ENCODE measurements around the gene TRIML2.

TRIML2 gene

GRCh38 chr4:188109157-188109755, at the start of gene TRIML2:
TRIML2 (minus strand) TSS chr4:188109603; CDS start chr4:188105368, 4,235 bp downstream.
- intact Hi-C loops (cut with DNase I): no loop called here
- no peak for DNase-seq

DNA sequence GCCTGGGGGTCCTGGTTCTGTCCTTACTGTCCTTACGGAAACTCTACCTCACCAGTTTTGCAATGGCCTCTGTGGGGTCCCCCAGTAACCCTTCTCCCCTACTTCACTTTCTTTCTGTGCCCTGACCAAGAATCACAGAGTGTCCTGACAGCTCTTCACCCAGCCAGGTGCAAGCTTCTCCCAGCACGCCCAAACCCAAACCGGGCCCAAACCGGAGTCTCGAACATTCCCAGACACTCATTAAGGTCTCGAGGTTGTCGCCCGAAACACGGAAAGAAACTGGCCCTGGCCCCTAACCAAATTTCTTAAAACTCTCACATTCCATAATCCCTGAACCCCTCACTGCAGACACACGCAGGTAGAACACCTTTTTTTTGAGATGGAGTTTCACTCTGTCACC, 48.9 kb upstream of the TRIML2 start:
- DNase-seq: no peak
- intact Hi-C loops (cut with DNase I): no loop called here

DNA sequence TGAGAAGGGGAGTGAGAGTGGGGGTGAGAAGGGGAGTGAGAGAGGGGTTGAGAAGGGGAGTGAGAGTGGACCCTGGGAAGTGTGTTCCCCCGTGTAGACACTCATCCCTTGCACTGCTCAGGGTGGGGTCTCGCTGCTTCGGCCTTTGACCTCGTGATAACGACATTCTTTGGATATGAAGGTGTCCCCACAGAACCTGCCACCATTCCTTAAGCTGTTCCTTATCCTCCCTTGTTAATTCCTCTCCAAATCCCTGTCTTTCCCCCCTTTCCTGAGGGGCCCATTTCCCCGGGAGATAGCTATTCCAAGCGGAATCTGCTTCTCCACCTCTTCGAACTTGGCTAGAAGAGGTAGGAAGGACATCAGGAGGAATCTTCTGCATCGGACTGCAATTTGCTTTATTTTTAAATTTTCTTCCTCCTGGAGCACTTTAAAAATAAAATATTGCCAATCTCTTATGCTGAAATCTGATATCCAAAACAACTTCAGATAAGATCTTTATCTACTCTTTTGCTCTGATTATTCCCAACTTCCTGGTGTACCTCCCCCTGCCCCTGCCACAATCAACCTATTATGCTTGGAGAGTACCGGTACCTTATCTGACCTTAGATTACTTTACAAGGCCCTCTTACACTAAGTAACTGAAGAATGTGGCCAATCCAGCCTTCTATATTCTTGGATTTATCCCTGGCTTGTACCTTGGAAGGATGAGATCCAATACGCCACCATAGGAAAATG, 45.4 kb upstream of the TRIML2 start:
- intact Hi-C loops (cut with DNase I): no loop called here
- no peak for DNase-seq

GRCh38 chr4:188147776-188148175, 38.4 kb upstream of the TRIML2 start:
- intact Hi-C loops (cut with DNase I): no loop called here
- no peak for DNase-seq

GRCh38 chr4:188147176-188147575, 37.8 kb upstream of the TRIML2 start:
- DNase-seq: no peak
- intact Hi-C loops (cut with DNase I): no loop called here

DNA sequence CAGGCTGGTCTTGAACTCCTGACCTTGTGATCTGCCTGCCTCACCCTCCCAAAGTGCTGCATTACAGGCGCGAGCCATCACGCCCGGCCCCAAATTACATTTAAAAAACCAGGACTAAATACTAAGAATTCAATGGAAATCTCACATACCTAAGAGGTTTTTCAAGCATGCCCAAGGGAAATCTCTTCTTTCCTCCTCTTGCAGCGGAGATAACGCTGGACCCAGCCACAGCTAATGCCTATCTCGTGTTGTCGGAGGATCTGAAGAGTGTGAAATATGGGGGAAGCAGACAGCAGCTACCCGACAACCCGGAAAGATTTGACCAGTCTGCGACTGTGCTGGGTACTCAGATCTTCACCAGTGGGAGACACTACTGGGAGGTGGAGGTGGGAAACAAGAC, 37.2 kb upstream of the TRIML2 start:
- intact Hi-C loops (cut with DNase I): no loop called here
- DNase-seq: no peak

GRCh38 chr4:188145601-188146000, 36.2 kb upstream of the TRIML2 start:
- intact Hi-C loops (cut with DNase I): no loop called here
- DNase-seq: no peak

- intact Hi-C loops (cut with DNase I): no loop called here
- peak in 1 of 10 donors; percentile 14 for DNase-seq
Measured at GRCh38 chr4:188143731-188144130, 34.3 kb upstream of the TRIML2 start.

GRCh38 chr4:188139671-188140070, 30.3 kb upstream of the TRIML2 start:
- intact Hi-C loops (cut with DNase I): no loop called here
- no peak for DNase-seq

GRCh38 chr4:188139141-188139540, 29.7 kb upstream of the TRIML2 start, which contains the start of gene TRIML1:
TRIML1 (plus strand) TSS chr4:188139441; CDS start chr4:188139559, 118 bp downstream.
- DNase-seq: no peak

DNA sequence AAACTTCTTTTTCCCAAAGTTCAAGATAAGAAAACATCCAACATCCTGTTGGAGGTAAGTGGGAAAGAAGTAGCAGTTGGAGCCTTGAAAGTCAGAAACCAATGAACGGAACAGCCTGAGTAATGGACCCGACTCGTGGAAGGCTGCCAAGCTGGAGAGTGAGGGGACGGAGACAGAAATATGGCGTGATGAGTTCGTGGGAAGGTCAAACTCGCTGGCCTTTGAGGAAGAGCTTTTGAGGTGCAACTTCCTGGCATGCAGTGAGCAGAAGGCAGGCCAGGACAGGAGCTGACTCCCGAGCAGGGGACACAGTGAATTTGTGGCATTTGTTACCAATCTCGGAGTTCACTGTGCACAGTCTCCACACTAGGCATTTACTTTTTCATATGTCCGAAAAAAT, 28.8 kb upstream of the TRIML2 start:
- no peak for DNase-seq
- intact Hi-C loops (cut with DNase I): no loop called here

More at GRCh38 chr4:188139141-188139540, 29.7 kb upstream of the TRIML2 start, which contains the start of gene TRIML1:
- intact Hi-C loops (cut with DNase I): no loop called here

GRCh38 chr4:188132232-188132631, 22.8 kb upstream of the TRIML2 start:
- intact Hi-C loops (cut with DNase I): no loop called here
- no peak for DNase-seq

GRCh38 chr4:188130355-188130754, 21.0 kb upstream of the TRIML2 start:
- intact Hi-C loops (cut with DNase I): no loop called here
- no peak for DNase-seq

DNA sequence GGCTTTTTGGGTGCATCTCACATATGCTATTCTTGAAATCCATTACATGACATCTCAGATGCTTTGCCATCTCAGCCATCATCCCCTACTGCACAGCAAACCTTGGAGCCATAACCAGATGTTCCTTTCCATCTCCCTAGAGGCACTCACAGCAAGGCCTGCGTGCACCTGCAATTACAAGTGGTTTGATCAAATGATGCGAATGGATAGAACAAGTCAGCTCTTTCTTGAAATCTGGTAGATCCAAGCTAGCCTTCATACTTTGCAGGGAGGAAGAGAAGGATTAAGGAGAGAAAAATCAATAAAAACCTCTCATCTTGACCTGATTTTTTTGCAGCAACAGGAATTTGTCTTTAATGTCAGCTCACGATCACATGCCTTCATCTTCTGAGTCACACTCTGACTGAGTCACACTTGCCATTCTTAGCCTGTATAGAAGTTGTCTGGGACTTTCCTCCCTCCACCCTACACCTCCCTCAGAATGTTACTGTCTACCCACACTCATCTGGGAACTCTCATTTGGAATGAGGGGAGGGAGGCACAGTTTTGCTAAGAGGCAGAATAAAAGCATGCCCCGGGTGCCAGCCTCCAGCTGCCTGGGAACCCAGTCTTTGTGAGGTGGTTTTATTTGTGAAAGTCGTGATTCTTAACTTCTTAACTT, 17.9 kb upstream of the TRIML2 start:
- peak in 2 of 10 donors; percentile 6 to 14 for DNase-seq
- intact Hi-C loops (cut with DNase I): no loop called here

DNA sequence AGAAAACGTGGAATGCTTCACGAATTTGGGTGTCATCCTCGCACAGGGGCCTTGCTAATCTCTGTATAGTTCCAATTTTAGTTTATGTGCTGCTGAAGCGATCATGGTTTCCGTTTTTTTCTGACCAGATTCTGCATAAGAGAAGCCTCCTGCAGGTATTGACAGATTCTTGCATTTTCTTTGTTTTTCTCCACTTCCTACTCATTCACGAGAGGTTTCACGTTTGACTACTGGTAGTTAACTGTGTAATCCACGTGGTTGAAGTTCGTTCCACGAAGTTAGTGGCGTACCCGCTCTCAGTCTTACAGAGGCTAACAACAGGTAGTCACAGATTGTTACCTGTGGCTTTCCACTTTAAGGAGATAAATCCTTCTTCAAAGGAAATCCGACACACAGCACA, 12.1 kb upstream of the TRIML2 start:
- intact Hi-C loops (cut with DNase I): no loop called here
- DNase-seq: no peak

- no peak for DNase-seq
- intact Hi-C loops (cut with DNase I): no loop called here
Measured at GRCh38 chr4:188117631-188118324, 8.4 kb upstream of the TRIML2 start.

DNA sequence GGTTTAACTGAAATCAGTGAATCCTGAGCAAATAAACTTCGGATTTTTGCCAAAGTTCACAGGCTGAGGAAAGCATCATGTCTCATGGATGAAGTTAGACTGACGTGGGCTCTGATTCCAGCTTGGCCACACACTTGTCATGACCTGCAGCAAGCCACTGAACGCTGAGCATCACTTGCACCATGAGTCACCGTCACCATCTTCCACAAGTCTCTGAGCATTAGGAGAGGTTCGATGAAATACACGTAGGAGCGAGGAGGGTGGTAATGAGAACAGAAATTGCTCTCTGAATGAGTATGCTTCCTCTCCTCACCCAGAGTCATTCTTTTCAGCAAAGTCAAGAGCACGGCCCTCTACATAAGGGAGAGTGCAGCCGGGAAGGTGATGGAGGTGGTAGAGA, 3.8 kb upstream of the TRIML2 start:
- intact Hi-C loops (cut with DNase I): no loop called here
- no peak for DNase-seq

- intact Hi-C loops (cut with DNase I): no loop called here
- no peak for DNase-seq
Measured at GRCh38 chr4:188111955-188112354, 2.6 kb upstream of the TRIML2 start.

GRCh38 chr4:188110741-188111471, 1.5 kb upstream of the TRIML2 start:
- DNase-seq: no peak
- intact Hi-C loops (cut with DNase I): no loop called here

GRCh38 chr4:188110036-188110435, 633 bp upstream of the TRIML2 start:
- no peak for DNase-seq
- intact Hi-C loops (cut with DNase I): no loop called here
